ENCODE data around the gene SP100. TPM values are rescaled to one million over a fixed set of nuclear protein-coding genes. Genes with fewer than 3 reads are reported as not detected.

Gene SP100
- total RNA-seq, 4 donors from 2014 or later: 65.9 to 197 (median 123) TPM

- intact Hi-C loops (cut with DNase I; ENCODE audit: low total_unique reads): no loop called here
- H3K27ac ChIP-seq: no peak overlapping the region
- DNase-seq: no peak
- H3K4me1 ChIP-seq: no peaks in the 10 kb centered on the region
- no peaks in the 10 kb centered on the region for H3K36me3 ChIP-seq
- H3K9me3 ChIP-seq: peaks cover 0 to 6% of the 10 kb centered on the region in 2 donors
- H3K4me3 ChIP-seq: no peak overlapping the region
- TF ChIP-seq CTCF (IDR thresholded peaks at IDR 0.05): no peak
- no peaks in the 10 kb centered on the region for H3K27me3 ChIP-seq
These were observed 37.0 kb downstream of the SP100 start for GRCh38 chr2:230453006-230453405.

- TF ChIP-seq POLR2A (IDR thresholded peaks at IDR 0.05): no peak
- no peak for TF ChIP-seq CTCF (IDR thresholded peaks at IDR 0.05)
- Histone ChIP-seq H3K4me1 (no peaks in the 10 kb centered on the region), H3K27me3 (no peaks in the 10 kb centered on the region), H3K4me3 (no peak overlapping the region), H3K36me3 (no peaks in the 10 kb centered on the region), H3K27ac (no peak overlapping the region), H3K9me3 (peaks cover 0 to 6% of the 10 kb centered on the region in 2 donors)
- intact Hi-C loops (cut with DNase I; ENCODE audit: low total_unique reads): no loop called here
- DNase-seq: no peak
These were observed 39.1 kb downstream of the SP100 start for GRCh38 chr2:230455005-230455684.

GRCh38 chr2:230457073-230457768, 41.2 kb downstream of the SP100 start:
- no peak for TF ChIP-seq CTCF (IDR thresholded peaks at IDR 0.05)
- no peak for TF ChIP-seq POLR2A (IDR thresholded peaks at IDR 0.05)
- H3K27ac ChIP-seq: no peak overlapping the region
- intact Hi-C loops (cut with DNase I; ENCODE audit: low total_unique reads): no loop called here

GRCh38 chr2:230457793-230458192, 41.8 kb downstream of the SP100 start:
- H3K36me3 ChIP-seq: no peaks in the 10 kb centered on the region
- H3K9me3 ChIP-seq: peaks cover 0 to 6% of the 10 kb centered on the region in 2 donors
- no peak for DNase-seq
- no peak overlapping the region for H3K4me3 ChIP-seq
- H3K27me3 ChIP-seq: no peaks in the 10 kb centered on the region
- intact Hi-C loops (cut with DNase I; ENCODE audit: low total_unique reads): no loop called here
- no peaks in the 10 kb centered on the region for H3K4me1 ChIP-seq
- TF ChIP-seq CTCF (IDR thresholded peaks at IDR 0.05) (no peak), POLR2A (IDR thresholded peaks at IDR 0.05) (no peak)
- H3K27ac ChIP-seq: no peak overlapping the region

More at GRCh38 chr2:230457073-230457768, 41.2 kb downstream of the SP100 start:
- H3K4me3 ChIP-seq: no peak overlapping the region
- H3K36me3 ChIP-seq: no peaks in the 10 kb centered on the region
- DNase-seq: no peak
- H3K4me1 ChIP-seq: no peaks in the 10 kb centered on the region
- H3K9me3 ChIP-seq: peaks cover 0 to 6% of the 10 kb centered on the region in 2 donors
- H3K27me3 ChIP-seq: no peaks in the 10 kb centered on the region

- Histone ChIP-seq H3K4me3 (no peak overlapping the region), H3K36me3 (no peaks in the 10 kb centered on the region), H3K27me3 (no peaks in the 10 kb centered on the region), H3K4me1 (no peaks in the 10 kb centered on the region), H3K9me3 (peaks cover 0 to 6% of the 10 kb centered on the region in 2 donors), H3K27ac (no peak overlapping the region)
- intact Hi-C loops (cut with DNase I; ENCODE audit: low total_unique reads): no loop called here
- DNase-seq: no peak
- TF ChIP-seq CTCF (IDR thresholded peaks at IDR 0.05) (no peak), POLR2A (IDR thresholded peaks at IDR 0.05) (no peak)
These were observed 43.2 kb downstream of the SP100 start for GRCh38 chr2:230459216-230459615.

Measured in uterus (tissue), 4 donors.